ENCODE results near the gene FAM83E.

DNA sequence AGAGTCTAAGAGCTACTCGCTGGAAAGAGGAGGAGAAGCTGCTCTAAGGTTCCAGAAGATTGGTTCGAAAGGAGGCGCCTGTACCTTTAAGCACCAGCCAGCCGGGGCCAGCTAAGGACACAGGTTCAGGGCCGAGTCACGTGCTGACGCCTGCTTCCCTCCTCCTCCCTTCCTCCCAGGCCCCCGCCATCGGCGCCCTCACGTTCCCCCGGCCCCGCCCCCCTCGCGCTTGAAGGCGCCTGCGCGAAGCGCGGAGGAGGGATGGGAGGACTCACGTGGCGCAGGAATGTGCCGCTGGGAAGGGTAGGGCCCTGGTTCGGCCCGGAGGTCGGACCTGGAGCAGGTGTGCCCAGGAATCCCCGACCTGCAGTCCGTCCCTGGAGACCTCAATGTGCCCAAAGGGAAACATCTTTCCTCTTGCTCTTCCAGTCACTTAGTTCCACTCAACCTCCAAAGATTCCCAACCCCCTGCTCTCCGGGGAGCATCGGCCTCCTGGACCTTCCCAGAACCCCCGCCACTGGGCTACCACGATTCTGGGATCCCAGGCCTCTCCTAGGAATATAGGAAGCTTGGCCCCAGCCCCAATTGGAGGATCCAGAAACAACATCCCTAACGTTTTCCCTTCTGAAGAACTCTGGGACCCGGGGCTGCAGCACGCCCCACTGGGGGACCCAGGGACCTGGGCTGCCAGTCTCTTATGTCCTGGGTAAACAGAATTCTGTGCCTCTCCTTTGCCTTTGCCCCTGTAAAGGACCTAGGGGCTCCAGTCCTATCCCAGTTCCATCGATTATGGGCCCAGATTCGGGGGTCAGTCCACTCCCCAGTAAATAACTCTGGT lies 19.8 kb upstream of the FAM83E start:
- TF ChIP-seq, protein P1, sequence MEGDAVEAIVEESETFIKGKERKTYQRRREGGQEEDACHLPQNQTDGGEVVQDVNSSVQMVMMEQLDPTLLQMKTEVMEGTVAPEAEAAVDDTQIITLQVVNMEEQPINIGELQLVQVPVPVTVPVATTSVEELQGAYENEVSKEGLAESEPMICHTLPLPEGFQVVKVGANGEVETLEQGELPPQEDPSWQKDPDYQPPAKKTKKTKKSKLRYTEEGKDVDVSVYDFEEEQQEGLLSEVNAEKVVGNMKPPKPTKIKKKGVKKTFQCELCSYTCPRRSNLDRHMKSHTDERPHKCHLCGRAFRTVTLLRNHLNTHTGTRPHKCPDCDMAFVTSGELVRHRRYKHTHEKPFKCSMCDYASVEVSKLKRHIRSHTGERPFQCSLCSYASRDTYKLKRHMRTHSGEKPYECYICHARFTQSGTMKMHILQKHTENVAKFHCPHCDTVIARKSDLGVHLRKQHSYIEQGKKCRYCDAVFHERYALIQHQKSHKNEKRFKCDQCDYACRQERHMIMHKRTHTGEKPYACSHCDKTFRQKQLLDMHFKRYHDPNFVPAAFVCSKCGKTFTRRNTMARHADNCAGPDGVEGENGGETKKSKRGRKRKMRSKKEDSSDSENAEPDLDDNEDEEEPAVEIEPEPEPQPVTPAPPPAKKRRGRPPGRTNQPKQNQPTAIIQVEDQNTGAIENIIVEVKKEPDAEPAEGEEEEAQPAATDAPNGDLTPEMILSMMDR (conservative IDR thresholded peaks at IDR 0.05; ENCODE audit: low read length) = no peak
- TF ChIP-seq EZH2phosphoT487 (IDR thresholded peaks at IDR 0.05; ENCODE audit: borderline replicate concordance, low read depth, low read length) = no peak

Data from OCI-LY7 (cell line).